Activated CD4-positive, alpha-beta T cell treated with anti-CD3 and anti-CD28 coated beads for 1 hour (primary cell): Measurements from ENCODE around the gene SH3PXD2B.
"Not testable (repeated sequence)": the region's sequence is repeated elsewhere in the genome, so short reads cannot be mapped to it uniquely, and the experiment has no call there.

Experiments used
- DNase-seq: peaks from one replicate; pipeline ENCODE4 v3.0.0-alpha.2; 2020

Gene SH3PXD2B

GRCh38 chr5:172396220-172396619 lies 58.1 kb downstream of the SH3PXD2B start:
- no peak for DNase-seq

- no peak for DNase-seq
Measured at GRCh38 chr5:172395483-172395882, 58.8 kb downstream of the SH3PXD2B start.

DNA sequence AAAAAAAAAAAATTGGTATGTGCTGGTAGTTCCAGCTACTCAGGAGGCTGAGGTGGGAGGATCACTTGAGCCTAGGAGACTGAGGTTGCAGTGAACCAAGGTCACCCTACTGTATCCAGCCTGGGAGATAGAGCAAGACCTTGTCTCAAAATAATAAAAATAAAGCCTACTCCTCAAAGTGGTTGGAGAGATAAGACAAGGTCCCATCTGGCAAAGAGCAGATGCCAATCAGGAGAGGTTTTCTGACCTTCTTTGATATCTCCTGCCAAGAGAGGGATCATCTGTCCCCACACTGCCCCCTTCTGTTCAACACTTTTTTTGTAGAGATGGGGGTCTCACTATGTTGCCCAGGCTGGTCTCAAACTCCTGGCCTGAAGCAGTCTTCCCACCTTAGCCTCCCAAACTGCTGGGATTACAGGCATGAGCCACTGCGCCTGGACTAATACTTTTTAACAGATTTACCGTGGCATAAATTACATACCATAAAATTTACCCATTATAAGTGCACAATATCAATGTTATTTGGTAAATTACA lies 64.7 kb downstream of the SH3PXD2B start:
- DNase-seq = no peak

DNA sequence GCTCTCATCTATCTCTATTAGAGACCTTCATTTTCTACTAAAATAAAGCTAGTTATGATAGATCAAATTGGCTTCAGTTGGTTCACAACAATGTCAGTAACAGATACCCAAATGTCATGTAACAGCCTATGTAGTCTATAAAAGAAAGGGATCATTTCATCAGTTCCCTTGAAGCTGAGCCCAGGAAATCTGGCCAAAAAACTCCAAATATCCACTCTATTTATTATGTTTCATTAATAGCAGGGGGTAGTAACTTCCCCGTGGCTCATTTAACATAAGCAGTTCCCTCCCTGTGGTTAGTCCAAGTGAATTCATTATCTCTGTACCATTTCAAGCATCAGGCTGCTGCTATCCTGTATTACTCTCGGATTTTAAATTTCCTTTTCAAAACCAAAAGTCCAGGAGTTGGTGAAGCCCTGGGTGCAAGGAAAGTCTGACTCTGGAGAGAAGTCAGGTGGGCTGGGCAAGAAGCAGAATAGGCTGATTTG lies 66.0 kb downstream of the SH3PXD2B start:
- no peak for DNase-seq

DNA sequence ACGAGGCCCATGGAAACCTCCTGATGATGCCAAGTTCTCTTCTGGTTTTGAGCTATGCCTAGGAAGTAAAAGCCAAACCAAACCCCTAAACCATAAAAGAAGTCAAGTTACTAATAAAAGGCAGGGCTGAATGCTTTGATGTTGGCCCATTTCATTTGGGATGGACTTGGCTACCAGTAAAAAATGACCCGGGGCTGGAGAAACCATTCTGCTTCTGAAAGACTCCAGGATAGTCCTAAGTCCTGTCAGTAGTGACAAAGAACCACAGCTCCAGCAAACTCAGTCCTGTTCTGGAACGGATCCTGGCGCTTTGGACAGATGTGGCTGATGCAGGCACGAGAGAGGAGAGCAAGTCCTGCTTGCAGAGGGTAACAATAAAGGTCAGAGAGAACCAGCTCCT lies 68.6 kb downstream of the SH3PXD2B start:
- no peak for DNase-seq

- DNase-seq = no peak
Measured at GRCh38 chr5:172385010-172385563, 69.2 kb downstream of the SH3PXD2B start.

DNA sequence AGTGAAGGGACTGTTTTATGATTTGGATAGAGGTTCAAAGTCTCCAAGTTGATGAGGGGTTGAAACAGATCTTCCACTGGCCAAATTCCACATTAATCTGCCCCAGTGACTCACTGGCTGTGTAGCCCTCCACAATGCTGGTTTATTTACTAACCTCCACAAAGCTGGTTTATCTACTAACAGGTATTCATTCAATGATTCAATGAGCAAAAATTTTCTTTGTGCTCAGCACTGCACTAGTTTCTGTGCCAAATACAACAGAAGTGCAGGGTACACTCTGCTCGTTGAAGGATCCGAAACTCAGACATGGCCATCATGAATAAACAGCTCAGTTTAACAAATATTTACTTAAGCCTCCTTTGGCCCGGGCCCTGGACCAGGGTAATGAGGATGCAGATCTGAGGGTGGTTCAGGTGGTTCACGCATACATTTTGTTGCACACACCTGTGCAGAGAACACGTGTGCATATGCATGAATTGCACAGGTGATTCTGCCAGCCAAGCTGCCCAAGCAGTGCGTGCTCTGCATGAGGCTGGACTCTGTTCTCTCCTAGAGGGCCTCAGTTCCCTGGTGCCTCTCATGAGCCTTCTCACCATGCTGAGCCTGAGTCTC lies 71.0 kb downstream of the SH3PXD2B start:
- no peak for DNase-seq

- no peak for DNase-seq
Measured at GRCh38 chr5:172380987-172381643, 73.2 kb downstream of the SH3PXD2B start.

DNA sequence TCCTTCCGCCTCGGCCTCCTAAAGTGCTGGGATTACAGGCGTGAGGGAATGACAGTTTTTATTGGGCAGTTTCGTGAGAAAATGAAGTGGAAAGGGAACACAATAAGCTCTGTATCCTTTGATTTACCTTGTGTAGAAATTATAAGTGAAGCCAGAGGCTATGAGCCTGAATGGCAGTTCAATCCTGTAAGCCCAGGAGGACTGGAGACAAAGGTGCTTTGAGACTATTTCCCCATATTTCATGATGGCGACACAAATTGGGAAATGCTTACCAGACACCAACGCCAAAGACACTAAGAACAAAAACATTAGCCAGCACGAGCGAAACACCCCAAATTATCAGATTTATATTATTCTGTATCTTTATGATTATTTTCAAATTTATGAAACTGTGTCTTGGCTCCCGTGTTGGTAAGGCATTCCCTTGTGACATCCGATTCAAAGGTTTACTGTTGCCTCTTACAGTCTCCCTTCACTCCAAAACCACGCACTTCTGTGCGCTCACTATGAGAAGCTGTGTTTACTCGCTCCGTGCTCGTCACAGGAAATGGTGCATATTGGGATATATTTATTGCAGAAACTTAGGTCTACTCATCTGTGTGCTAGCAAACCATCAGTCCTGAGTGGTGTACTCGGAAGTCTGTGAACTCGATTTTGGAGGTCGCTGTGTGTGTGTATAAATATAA lies 73.9 kb downstream of the SH3PXD2B start:
- DNase-seq = no peak

DNA sequence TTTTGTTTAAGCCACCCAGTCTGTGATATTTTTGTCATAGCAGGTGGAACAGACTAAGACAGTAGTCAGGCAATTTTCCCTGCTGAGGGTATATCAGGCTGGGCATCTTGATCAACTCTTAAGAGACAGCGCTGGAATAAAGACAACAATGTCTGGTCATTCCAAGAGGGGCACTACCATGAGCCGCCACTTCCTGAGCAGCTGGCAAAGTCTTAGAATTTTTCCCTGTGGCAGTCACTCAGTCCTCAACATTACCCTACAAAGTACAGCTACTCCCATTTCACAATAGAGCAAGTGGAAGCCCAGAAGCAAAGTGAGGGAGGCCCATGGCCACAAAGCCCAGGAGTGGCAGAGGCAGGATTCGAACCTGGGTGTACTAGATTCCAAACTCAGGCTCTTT lies 74.8 kb downstream of the SH3PXD2B start:
- DNase-seq = no peak

DNA sequence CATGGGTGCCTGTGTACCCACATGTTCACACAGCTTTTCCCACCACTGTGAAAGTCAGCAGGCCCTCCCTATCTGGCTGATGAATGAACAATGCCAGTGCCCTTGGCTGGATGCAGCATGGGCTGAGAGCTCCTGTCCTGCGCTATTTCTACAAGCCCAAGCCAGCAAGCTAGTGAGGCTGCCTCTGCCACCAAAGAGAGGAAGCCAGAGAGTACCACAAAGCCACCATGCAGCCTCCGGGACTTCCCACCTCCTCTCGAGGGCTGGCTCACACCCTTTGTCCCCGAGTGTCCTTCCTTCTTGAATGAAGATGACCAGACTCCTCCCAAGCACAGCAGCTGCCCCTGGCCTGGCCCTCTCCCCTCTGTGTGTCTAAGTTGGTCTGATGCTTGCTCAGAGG lies 76.5 kb downstream of the SH3PXD2B start:
- DNase-seq = no peak

GRCh38 chr5:172377438-172377837 lies 76.9 kb downstream of the SH3PXD2B start:
- no peak for DNase-seq

DNA sequence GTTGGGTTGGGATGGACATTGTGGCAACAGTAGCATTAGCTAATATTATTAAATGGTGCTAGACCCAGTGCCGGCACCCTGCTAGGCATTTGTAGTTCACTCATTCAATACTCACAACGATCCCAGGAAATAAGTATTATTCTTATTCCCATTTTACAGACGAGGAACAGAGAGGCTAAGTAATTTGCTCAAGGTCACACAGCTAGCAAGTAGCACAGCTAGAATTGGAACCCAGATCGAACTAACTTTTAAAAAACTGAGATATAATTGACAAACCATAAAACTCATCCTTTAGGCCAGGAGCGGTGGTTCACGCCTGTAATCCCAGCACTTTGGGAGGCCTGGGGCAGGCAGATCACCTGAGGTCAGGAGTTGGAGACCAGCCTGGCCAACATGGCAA lies 79.5 kb downstream of the SH3PXD2B start:
- no peak for DNase-seq

DNA sequence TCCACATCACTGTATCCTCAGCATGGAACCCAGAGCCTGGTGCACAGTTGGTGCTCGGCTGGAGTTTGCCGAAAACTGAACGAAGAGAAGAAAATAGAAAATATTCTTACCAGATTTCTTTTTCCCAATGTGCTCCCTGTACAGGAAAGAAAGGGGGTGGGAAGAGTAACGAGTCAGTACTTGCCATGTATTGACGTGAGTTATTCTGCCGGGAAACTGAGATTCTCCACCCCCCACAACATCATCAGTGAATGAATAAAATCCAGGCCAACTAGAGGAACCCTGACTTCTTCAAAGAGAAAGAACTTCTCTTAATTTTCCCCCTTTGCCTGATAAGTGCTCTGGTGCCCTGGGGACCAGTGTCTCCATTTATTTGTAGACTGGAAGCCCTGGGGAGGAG lies 80.6 kb downstream of the SH3PXD2B start:
- no peak for DNase-seq

- no peak for DNase-seq
Measured at GRCh38 chr5:172371684-172372083, 82.6 kb downstream of the SH3PXD2B start.

DNA sequence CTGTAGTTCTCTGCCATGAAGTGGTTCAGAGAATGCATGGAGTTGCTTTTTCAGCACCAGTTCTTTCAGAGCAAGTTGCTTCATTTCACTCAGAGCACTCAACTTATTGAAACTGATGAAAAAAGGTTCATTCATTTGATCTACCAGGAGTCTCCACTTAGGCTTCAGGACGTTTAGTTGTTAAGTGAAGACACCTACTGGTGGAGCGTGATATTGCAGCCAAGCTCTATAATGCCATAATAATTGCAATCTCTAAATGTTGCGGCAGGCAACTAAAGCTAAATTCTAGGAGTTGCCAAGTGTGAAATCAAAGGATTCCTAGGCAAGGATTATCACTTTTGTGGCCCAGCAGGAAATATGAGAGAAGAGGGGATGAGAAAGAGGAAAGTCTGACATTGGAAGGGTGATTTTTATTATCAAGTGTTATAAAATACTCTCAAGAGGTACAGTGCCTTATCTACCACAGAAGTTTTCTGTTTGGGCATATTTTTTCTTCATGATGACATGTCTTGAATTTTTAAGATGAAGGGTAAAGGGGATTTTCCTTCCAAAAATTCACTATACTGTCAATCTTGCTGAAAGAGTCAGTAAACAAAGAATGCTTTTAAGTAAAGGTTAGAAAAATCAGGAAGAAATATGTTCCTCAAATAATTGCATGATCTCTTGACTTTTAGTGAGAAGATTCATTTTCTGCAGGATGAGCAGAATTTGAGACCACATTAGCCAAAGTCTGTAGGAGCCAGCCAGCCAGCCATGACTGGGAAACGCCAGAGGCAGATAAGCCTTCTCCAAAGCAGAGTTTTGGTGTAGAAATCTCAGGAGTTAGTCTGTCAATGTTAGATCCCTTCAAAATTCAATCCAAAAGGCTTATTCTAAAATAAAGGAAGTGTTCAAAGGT lies 83.4 kb downstream of the SH3PXD2B start:
- no peak for DNase-seq

GRCh38 chr5:172370237-172370640 lies 84.1 kb downstream of the SH3PXD2B start:
- no peak for DNase-seq

GRCh38 chr5:172368699-172369098 lies 85.6 kb downstream of the SH3PXD2B start:
- not testable (repeated sequence) for DNase-seq

GRCh38 chr5:172365948-172366608 lies 88.2 kb downstream of the SH3PXD2B start:
- DNase-seq = no peak

DNA sequence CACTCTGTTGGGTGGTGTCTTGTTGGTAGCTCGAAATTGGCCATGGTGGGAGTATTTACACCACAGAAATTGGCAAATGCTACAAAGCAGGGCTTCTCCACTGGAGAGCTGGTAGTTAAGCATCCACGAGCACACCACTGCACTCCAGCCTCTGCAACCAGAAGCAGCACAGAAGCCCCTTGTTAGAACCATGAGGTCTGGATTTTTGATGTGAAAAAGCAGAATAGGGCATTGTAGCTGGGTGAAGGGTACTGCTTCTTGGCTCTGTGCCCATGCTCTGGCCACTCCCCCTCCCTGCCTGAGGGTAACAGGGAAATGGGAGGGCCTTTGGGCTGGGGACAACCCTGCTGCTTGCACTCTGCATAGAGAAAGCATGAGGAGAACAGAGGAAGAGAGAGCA lies 89.6 kb downstream of the SH3PXD2B start:
- no peak for DNase-seq

DNA sequence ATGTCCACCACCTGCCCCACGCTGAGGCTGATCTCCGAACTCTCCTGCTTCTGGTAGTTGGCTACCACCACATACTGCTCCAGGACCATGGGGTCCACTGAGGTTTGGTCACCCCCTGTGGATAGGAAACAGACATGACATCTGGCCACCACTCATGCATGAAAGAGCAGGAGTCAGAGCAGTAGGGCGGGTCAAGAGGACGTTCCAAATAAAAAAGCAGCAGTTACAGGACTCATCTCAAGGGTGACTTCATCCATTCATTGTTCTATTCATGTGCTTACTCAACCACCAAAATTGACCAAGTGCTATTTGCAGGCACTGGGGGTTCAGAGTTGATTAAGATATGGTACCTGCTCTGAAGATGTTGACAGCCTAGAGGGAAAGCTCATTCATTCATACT lies 91.6 kb downstream of the SH3PXD2B start:
- DNase-seq = no peak
